ENCODE measurements around the gene TC2N.
"Not testable (repeated sequence)": the region's sequence is repeated elsewhere in the genome, so short reads cannot be mapped to it uniquely, and the experiment has no call there.

TC2N gene

DNA sequence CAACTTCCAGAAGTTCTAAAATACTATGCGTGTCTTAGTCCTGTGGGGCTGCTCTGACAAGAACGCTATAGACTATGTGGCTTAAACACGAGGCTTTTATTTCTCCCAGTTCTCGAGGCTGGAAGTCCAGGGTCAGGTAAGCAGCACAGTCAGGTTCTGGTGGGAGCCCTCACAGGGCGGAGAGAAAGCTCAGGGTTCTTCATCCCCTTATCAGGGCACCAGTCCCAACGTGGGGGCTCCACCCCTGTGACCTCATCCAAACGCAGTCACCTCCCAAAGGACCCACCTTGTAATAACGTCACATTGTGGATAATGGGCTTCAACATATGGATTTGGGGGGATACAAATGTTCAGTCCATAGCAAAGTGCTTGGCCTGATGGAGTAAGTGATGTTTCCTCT is 37.1 kb upstream of the TC2N start:
- no peak for DNase-seq (ENCODE audit: extremely low read depth, low read depth)
- no peak overlapping the region for H3K4me3 ChIP-seq (replicated peaks; ENCODE audit: low read depth, low read length)
- TF ChIP-seq, protein P1, sequence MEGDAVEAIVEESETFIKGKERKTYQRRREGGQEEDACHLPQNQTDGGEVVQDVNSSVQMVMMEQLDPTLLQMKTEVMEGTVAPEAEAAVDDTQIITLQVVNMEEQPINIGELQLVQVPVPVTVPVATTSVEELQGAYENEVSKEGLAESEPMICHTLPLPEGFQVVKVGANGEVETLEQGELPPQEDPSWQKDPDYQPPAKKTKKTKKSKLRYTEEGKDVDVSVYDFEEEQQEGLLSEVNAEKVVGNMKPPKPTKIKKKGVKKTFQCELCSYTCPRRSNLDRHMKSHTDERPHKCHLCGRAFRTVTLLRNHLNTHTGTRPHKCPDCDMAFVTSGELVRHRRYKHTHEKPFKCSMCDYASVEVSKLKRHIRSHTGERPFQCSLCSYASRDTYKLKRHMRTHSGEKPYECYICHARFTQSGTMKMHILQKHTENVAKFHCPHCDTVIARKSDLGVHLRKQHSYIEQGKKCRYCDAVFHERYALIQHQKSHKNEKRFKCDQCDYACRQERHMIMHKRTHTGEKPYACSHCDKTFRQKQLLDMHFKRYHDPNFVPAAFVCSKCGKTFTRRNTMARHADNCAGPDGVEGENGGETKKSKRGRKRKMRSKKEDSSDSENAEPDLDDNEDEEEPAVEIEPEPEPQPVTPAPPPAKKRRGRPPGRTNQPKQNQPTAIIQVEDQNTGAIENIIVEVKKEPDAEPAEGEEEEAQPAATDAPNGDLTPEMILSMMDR (IDR thresholded peaks at IDR 0.05; ENCODE audit: low read depth, low read length, missing control alignments), result no peak

DNA sequence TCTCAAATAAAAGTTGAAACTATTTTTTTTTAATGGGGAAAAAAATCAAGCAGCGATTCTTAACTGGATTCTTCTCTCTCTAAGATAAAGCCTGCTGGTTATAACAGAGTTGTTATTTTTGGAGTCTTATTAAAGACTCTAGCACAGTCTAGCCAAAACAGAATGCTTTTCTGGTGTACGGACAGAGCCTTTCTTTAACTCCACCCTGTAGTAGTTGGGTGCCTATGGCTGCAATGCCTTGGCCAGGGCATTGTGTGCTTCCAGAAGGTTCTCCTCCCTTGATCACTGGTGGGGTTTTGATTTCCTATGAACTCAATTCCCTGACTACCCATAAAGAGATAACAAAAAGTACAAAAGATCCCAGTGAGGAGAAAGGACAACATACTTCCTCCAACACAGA is 35.7 kb upstream of the TC2N start:
- TF ChIP-seq, protein P1 (IDR thresholded peaks at IDR 0.05; ENCODE audit: low read depth, low read length, missing control alignments), result no peak
- no peak for DNase-seq (ENCODE audit: extremely low read depth, low read depth)
- no peak overlapping the region for H3K4me3 ChIP-seq (replicated peaks; ENCODE audit: low read depth, low read length)

DNA sequence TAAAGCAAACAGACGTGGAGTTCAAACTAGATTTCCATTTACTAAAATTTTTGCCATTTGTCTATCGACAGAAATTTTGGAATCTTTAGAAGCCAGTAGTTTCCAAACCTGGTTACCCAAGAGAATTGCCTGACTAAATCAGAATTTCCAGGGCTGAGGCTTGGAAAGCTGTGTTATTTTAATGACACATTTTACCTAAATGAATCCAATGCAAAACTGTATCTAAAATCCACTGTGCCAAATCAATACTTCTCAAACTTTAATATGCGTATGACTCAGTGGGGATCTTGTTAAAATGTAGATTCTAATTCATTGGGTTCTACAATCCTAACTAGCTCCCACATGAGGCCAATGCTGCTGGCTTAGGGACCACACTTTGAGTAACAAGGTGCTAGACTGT is 35.0 kb upstream of the TC2N start:
- H3K4me3 ChIP-seq (replicated peaks; ENCODE audit: low read depth, low read length), result no peak overlapping the region
- no peak for DNase-seq (ENCODE audit: extremely low read depth, low read depth)
- TF ChIP-seq, protein P1 (IDR thresholded peaks at IDR 0.05; ENCODE audit: low read depth, low read length, missing control alignments), result no peak

DNA sequence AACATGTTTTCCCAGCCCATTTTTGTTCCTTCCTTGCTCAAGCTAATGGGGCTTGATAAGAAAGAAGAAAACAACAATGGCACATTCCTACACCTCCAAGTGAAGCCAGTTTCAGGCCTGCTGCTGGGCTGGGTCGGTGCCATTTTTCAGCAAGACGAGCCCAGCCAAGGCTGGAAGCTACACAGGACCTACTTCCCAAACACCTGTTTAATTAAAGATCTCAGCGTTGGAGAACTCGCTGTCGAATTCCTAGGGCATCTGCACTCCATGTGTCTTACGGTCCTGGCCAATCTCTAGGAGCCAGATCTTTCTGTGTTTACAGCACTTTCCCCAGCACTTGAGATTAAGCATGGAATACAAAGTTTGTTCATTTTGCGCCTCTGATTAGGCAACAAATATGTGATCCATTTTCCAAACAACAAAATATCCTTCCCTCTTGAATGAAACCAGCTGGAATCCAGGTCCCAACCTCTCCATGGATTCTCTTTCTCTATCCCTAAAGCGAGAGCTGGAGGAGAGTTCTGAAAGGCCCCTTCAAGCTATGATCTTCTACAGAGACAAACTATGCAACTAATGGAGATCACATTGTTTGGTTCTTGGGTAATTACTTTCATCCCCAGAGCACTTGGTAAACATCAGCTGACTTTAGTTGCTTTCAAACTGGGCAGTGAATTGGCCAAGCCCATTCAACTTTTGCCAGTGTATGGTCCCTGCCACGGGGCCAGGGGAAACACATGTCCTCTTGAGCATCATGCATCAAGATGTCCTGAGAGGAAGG is 34.3 kb upstream of the TC2N start:
- TF ChIP-seq, protein P1 (IDR thresholded peaks at IDR 0.05; ENCODE audit: low read depth, low read length, missing control alignments), result no peak
- peak; percentile 66 for DNase-seq (ENCODE audit: extremely low read depth, low read depth)
- no peak overlapping the region for H3K4me3 ChIP-seq (replicated peaks; ENCODE audit: low read depth, low read length)

DNA sequence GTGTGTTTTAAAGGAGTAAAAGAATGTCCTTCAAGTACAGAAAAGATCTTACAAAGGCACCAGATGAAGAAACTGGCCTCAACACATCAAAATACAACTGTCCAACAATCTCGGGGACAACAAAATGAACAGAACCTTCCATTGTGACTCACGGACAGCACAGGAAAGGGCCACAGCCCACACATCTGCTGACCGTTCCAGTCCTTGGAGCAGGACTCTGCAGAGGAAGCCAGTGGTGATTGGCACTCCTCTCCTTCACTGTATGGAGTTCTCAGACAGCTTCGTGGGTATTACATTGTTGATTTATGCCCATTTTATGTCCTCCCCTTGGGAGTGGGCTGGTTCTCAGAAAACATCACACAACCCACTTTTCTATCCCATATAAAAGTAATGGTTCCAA is 32.5 kb upstream of the TC2N start:
- TF ChIP-seq, protein P1 (IDR thresholded peaks at IDR 0.05; ENCODE audit: low read depth, low read length, missing control alignments), result no peak
- no peak for DNase-seq (ENCODE audit: extremely low read depth, low read depth)
- no peak overlapping the region for H3K4me3 ChIP-seq (replicated peaks; ENCODE audit: low read depth, low read length)

DNA sequence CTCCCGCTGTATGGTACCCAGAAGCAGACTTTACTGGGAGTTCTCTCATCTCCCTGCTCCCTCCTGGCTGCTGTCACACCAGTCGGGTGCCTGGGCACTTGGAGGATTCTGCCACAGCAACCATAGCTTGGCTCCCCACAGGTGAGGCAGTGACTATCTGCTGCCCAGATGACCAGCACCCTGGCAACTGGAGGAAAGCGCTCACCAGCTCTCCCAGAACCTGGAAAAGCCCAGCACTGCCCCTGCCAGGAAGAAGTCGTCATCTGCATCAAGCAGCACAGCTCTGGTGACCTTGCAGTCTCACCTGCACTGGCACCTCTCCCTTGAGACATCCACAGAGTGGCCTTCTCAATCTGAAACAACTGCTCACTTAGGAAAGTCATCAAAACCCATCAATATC is 31.9 kb upstream of the TC2N start:
- TF ChIP-seq, protein P1 (IDR thresholded peaks at IDR 0.05; ENCODE audit: low read depth, low read length, missing control alignments), result no peak
- no peak overlapping the region for H3K4me3 ChIP-seq (replicated peaks; ENCODE audit: low read depth, low read length)
- DNase-seq (ENCODE audit: extremely low read depth, low read depth), result no peak

DNA sequence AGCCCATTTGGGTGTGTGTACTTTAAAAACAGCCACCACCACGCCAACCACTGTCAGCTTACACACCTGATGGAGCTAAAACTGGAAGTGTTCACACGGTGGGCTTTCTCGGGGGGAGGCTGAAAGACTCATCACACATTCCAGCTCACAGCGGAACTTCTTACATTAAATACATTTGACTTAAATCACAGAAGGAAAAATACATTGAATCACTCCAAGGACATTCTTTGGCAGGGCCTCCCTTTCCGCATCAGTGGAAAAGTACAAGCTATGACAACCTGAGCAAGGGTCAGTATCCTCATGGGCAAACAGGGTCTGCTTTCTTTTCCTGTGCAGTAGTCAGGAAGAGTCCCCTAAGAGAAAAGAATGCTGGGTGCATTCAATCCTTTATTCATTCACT is 31.0 kb upstream of the TC2N start:
- no peak for DNase-seq (ENCODE audit: extremely low read depth, low read depth)
- TF ChIP-seq, protein P1 (IDR thresholded peaks at IDR 0.05; ENCODE audit: low read depth, low read length, missing control alignments), result no peak
- no peak overlapping the region for H3K4me3 ChIP-seq (replicated peaks; ENCODE audit: low read depth, low read length)

DNA sequence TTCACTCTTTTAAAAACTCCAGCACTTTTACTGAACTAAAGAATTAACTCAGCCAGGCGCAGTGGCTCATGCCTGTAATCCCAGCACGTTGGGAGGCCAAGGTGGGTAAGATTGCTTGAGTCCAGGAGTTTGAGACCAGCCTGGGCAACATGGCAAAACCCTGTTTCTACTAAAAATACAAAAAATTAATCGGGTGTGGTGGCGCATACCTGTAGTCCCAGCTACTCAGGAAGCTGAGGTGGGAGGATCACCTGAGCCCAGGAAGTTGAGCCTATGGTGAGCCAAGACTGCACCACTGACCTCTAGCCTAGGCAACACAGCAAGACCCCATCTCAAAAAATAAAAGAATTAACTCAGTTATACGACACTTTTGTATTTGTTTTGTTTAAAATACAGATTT is 30.4 kb upstream of the TC2N start:
- DNase-seq (ENCODE audit: extremely low read depth, low read depth); H3K4me3 ChIP-seq (replicated peaks; ENCODE audit: low read depth, low read length): not testable (repeated sequence)
